Nucleus accumbens (tissue), 56 donors: ENCODE results near the gene EXOC4.

Experiments
- DNase-seq, 56 donors: peaks; one replicate each; lab custom pipeline; 2025; lab: John Stamatoyannopoulos, UW

Gene EXOC4

DNA sequence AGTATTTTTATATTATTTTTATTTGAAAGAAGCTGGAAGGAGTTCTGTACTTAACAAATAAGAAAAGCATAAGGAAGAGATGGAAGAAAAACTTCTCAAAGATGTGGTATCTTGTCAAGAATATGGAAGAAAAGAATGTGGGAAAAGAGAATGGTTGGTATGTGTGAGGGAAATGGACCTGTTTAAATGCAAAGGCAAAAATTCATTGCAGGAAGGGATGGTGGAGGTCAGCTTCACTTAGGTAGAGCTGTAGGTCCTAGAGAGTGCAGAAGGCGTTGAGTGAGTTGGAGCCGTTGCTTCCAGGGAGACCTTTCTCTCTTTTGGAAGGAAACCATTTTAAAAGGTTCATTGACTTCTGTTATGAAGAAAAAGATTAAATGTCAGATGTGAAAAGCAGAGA is 107.3 kb downstream of the EXOC4 start:
- DNase-seq: no peak

DNA sequence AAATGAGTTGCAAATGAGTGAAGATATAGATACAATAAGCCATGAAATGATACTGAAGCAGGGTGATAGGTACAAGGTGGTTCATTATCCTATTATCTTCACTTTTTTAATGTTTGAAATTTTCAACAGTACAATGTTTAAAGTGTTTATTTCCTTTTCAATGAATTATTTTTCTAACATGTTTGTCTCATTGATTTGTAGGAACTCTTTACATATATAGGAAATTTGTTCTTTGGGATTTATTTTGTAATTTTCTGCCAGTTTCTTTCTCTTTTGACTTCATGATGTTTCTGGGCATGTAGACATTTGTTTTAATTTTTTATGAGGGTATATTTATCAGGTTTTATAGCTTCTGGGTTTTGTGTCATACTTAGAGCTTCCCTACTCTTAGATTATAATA is 108.9 kb downstream of the EXOC4 start:
- DNase-seq: no peak

DNA sequence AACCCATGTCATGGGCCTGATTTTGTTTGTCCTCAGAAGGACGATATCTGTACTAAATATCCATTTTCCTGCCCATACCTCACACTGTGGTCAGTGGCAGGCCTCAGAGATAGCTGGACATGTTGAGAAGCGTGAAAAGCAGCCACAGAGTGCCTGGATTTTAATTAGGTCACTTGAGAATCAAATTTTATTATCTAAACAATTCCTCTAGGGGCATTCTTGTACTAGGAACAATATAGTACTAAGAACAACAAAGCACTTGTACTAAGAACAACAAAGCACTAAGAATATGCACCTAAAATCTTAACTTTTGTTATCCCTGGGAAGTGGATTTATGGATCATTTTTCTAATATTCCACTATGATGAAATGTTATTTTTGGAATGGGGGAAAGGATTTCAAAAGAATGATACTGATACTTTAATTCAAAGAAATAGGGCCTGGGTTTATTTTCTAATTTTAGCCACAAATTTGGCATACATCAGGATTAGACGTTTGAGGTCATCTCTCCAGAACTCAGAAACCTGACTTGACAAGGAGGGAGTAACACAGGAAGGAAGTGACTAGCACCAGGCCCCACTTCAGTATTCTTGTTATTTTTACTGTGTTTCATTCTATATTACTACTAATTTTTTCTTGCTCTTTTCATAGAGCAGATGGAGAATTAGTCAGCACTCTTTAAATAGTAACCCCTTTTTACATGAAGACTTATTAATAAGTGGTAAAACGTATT is 112.2 kb downstream of the EXOC4 start:
- no peak for DNase-seq

DNA sequence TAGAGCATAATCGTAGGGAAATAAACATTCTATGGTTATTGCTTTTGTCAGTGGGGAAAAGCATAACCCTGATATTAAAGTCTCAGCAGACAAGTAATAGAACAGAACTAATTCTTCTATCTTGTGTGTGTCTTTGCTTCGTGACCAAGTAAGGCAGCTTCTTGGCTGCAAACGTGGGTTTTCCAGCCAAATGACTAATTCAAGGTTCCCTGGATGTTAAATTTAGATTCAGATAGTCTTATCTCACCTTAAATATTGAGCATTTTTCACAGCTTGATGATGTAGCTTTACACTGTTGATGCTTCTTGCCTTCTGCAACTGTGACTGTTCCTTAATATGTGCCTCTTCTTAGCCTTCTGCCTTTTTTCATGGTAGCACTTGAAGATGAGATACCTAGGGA is 113.0 kb downstream of the EXOC4 start:
- peak in 6 of 56 donors; percentile 5 to 25 (median 12) for DNase-seq

DNA sequence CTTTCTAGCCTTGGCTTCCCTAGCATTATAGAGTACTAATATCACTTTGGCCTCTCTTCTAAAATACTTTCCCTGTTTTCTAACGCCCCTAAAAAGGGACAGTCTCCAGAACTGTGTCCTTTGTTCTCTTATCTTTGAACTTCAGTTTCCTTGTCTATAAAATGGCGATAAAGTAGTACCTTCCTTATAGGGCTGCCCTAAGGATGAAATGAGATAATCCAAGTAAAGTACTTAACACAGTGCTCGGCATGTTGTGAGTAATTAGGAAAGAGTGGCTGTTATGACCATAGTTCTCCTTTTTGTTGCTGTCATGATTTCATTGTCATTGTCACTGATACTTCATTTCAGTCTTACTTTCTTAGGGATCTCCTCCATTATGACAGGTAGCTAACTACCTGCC is 114.7 kb downstream of the EXOC4 start:
- no peak for DNase-seq

DNA sequence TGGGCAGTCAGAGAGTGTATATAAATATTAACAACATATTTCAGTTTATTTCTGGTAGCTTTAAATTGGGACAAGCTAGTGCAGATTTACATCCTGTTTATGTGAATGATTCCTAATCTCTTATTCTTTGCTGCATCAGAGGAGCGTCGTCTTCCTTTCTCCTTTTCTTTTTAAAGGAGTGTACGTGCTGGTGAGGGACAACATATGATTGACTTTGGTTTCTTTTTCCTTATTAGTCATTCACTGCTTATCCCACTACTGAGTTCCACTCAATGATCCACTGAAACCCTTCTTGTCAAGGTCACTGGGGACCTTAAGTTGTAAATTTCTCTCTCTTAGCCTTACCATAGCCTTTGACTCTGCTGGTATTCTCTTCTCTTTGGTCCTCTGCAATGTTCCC is 116.3 kb downstream of the EXOC4 start:
- no peak for DNase-seq

DNA sequence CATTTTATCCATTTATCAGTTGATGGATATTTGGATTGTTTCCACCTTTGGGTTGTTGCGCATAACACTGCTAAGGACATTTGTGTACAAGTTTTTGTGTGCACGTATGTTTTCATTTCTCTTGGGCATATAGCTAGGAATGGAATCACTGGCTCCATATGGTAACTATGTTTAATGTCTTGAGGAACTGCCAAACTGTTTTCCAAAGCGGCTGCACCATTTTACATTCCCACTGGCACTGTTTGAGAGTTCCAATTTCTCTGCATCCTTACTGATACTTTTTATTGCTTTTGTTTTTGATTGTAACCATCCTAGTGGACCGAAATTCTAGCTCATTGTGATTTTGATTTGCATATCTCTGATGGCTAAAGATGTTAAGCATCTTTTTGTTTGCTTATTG is 118.7 kb downstream of the EXOC4 start:
- no peak for DNase-seq

DNA sequence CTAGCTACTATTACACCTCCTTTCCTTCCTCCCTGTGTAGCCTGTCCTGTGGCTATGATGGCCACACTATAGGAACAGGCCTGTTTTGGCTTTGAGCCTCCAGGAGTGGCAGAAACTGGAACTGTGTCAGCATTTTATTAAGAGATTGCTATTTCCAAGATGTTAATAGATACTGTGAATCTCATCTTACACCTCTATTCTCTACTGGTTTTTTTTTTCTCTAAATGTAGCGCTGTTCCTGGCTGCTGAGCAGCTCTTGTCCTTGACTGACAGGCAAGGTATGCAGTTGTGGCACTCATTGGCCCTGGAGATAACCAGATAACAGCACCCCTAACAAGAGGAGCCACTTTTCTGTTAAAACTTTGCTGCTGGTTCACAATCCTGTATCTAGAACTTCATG is 119.5 kb downstream of the EXOC4 start:
- no peak for DNase-seq

DNA sequence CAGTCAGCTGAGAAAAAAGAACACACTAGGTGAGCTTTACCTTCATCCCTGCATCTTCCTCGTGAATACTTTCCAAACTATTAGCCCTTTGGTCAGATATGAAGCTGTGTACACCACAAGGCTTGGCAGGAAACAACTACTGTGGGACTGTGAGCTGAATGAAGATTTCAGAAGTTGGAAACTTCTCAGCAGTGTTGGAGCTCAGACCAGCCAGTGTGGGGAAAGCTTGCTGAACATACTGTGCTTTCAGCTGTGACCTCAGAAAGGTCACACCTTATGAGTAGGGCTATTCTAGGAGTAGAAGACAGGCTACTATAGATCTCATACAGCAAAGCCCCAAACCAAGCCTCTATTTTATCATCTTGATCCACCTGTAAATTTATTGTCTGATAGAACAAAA is 123.6 kb downstream of the EXOC4 start:
- no peak for DNase-seq

DNA sequence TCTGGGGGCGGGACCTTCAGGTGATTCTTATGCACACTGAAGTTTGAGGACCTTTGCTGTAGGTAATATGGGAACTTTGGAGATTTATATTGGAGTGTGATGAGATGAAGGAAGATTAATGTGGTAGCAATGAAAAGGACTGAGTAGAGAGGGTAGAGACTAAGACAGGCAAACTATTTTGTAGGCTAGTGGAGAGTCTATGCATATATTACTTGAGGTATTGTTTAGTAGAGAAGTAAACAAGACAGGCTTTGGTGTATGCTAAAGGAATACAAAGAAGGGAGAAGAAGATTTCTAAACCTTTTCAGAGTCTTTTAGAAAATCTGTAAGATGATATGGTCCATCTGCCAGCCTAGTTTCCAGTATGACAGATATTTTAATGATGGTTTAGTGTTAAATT is 129.1 kb downstream of the EXOC4 start:
- no peak for DNase-seq

DNA sequence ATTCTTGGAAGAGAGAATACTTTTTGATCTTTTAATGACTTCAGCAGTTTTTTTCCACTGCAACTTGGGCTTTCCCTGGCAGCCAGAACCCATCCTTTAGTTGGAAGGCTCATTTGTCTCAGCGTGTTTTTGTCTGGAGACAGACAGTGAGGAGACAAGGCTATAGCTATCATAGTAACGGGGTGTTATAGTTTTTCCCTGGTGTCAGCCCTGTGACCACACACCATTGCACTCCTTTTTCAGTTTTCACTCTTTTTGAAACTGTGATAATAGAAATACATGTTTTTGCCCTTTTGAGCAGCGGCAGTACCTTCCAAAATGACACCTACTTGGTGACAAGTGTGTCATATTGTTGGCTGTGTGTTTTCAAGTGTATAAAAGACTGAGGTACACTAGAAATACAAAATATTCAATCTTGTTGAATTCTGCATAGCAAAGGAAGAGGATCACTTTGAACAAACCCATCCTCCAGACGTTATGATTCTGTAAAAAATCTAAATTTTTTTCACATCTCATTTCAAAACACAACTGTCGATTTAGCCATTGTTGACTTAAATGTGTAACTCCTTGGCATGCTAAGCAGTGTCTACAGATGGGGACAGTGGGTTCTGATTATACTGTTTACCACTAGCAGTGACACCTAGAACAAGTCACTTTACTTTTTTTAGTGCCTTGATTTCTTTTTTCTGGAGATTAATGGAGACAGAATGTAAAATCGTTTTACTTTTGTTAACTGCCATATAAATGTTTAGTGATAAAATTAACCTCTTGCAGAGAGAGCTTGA is 130.1 kb downstream of the EXOC4 start:
- no peak for DNase-seq

DNA sequence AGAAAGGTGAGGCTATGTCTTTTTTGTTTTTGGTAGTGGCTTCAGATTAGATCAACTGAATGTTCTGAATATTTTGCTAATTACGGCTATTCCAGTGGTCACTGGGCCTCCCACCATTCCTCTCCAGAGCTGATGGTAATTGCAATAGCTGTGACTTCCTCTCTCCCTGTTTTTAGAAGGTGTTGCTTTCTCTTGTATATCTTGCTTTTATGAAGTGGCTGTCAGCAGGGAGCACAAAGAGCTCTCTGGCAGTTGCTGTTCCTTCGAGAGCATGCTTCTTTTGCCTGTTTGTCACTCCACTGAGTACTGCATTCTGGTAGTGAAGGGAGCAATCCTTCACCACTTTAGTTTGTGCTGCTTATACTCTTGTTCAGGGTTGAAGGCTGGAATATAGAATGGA is 133.3 kb downstream of the EXOC4 start:
- DNase-seq: no peak

DNA sequence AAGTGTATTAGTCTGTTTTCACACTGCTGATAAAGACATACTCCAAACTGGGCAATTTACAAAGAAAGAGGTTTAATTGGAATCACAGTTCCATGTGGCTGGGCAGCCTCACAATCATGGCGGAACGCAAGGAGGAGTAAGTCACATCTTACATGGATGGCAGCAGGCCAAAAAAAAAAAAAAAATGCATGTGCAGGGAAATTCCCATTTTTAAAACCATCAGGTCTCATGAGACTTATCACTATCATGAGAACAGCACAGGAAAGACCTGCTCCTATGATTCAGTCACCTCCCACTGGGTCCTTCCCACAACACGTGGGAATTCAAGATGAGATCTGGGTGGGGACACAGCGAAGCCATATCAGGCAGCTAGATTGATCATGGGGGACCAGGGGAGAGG is 136.8 kb downstream of the EXOC4 start:
- no peak for DNase-seq

DNA sequence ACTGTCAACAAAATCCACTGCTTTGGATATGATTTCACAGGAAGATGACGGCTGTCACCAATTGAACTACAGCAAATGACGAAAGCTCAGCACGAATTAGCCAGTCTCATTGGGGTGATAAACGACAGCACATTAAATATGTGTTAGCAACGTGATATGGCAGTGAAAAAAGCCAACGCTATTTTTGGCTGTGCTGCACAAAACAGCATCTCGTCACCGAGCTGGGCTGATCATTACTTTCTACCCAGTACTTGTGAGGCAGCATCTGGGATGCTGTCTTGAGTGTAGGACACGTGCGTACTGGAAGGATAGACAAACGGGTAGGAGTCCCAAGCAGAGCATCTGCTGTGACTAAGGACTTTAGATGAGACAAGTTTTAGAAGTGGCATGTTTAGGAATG is 138.3 kb downstream of the EXOC4 start:
- peak in 11 of 56 donors; percentile 2 to 34 (median 15) for DNase-seq

DNA sequence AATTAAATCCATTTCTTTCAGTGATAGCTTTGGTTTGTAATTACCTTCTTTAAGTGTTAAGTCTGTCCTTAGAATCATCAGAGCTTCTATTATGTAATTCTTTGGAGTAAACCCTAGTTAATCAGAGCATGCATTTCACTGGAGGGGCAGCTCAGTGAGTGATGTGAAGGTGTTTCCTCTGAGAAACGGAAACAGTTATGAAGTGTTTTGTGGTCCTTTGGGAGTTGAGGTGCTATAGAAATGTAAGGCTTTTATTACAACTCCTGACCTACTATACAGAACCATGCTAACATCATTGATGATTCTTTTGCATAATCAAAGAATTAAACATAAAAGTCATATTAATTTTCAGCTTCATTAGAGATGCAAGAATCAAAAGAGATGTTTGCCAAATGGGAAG is 141.5 kb downstream of the EXOC4 start:
- no peak for DNase-seq

DNA sequence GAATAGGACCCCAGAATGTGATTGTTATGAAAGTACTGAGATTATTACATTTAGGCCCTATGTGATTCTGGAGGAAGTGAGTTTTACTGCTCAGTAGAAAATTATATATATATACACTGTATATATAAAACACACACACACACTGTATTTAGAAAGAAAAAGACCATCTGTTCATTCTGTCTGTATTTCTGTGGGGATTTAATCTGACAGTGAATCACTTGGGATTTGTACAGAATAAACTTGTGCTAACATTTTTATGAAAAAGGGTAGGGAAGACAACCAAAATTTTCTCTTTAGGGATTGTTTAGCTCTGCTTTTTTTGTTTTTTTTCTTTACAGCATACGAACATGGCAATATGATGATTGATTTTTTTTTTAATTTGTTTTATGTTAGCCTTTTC is 142.7 kb downstream of the EXOC4 start:
- DNase-seq: no peak

DNA sequence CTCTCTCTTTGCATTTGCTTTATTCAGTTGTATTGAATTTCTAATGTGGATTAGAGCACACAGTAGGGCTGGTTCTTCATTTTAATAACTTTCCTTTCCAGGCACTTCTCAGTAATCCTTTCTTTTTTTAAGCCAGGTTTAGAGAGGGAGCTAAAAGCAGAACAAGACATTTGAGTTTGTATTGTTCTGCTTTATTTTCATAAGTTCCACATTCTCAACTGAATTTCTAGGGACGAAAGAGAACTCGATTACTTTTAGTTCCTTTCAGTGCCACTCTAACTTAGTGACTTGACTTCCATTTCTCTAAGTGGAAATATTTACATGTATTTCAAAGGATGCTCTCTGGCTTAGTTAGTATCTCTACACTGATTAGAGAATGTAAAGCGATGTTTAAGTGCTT is 145.6 kb downstream of the EXOC4 start:
- no peak for DNase-seq

DNA sequence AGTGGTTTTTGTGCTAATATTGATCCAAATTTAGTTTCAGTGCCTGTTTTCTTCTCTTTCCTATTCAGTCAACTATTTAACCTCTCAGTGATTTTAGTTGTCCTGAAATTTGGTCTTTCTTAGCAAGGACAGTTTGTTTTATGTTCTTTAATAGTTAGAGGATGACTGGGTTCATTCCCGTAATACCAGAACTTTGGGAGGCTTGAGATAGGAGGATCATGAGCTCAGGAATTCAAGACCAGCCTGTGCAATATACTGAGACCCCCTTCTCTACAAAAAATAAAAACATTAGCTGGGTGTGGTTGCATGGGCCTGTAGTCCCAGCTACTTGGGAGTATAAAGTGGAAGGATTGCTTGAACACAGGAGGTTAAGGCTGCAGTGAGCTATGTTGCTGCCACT is 148.3 kb downstream of the EXOC4 start:
- DNase-seq: no peak

DNA sequence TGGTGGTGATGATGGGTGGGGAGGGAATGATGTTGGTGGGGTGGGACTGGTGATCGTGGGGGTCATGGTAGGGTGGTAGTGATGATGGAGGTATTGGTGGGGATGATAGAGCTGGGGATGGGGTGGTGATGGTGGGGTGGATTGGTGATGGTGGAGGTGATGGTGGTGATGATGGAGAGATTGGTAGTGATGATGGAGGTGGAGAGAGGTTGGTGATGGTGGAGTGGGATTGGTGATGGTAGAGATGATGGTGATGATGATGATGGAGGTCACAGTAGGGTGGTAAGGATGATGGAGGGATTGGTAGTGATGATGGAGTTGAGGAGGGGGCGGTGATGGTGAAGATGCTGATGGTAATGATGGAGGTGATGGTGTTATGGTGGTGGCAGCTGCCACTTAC is 155.3 kb downstream of the EXOC4 start:
- DNase-seq: no peak

DNA sequence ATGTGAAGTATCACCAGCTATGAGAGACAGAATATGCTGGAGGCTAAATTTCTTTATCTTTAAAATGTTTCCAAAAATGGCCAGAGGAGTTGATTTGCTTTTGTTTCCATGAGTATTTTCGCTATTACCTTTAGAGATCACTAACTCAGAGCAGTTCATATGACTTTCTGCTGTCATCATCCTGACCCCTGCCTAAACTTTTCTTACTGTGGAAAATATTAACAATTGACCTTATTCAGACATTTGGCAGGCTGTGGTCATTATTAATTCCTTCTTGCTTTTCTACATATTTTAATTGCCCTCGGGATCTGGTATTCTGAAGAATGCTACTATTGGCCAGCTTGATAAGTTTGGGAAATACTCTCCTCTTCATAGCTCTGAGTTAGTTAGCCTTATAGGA is 156.5 kb downstream of the EXOC4 start:
- no peak for DNase-seq

DNA sequence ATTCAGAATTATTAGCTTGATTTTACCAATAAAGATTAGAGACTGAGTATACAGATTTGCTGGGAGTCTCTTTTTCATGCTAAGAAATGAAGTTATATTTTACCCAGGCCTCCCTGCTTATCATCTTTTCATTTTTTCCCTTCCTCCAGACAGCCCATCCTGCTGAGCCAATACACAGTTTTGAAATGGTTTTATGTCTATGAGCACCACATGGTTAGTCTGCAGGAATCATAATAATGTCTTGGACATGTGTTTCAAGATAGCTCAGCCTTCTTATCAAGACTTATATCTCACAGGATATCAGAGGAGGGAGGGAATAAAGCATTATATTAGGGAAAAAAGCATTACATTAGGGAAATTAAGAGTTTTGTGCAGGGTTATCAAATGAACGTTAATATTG is 157.1 kb downstream of the EXOC4 start:
- DNase-seq: no peak

DNA sequence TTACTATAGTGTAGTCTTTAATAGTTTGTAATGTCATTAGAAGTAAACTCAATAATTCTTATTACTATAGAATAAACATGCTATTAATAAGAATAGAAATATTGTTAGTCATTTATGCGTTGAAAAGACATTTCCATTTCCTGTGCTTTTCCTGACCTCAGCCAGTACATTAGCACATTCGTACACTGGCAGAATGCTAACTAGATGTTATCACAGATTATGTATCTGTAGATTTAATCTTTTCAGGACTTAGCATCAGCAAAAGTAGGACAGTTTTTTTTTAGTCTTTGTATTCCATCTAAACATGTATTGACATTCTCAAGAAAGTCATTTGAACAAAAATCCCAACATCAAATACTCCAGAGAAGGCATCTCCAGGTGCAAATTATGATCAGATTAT is 158.5 kb downstream of the EXOC4 start:
- no peak for DNase-seq
